Vagina (tissue), 2 donors: ENCODE results near the gene ADAMTS7. TPM values are rescaled to one million over a fixed set of nuclear protein-coding genes. Genes with fewer than 3 reads are reported as not detected.
A peak's percentile ranks its signal among the peaks of the same experiment; 100 is the strongest.

Experiments
- DNase-seq, 2 donors: peaks; one replicate each; pipeline ENCODE4 v3.0.0-alpha.2; 2017; ENCODE audit errors: extremely low spot score in 2 of 2
- H3K27ac ChIP-seq: fragments of 200-600 bp; sonication (generic); one replicate; pipeline ENCODE4 v1.5.1; 2019
- H3K27me3 ChIP-seq: fragments of 200-600 bp; sonication (generic); one replicate; pipeline ENCODE4 v1.5.1; 2019
- H3K36me3 ChIP-seq, 2 donors: fragments of 200-600 bp; sonication (generic); one replicate each; pipeline ENCODE4 v1.5.1; 2017 to 2019
- H3K4me1 ChIP-seq: fragments of 200-600 bp; sonication (generic); one replicate; pipeline ENCODE4 v1.5.1; 2019
- H3K4me3 ChIP-seq, 2 donors: fragments of 200-600 bp; sonication (generic); 1 replicate in 1 of 2; 2 replicates in 1 of 2; pipeline ENCODE4 v1.5.1; 2016 to 2019
- H3K9me3 ChIP-seq: fragments of 200-600 bp; sonication (generic); one replicate; pipeline ENCODE4 v1.5.1; 2019
- POLR2AphosphoS5 ChIP-seq, 2 donors: sonication (generic); formaldehyde crosslinking; IDR thresholded peaks; one replicate each; pipeline ENCODE4 v1.9.0; 2017; ENCODE audit warnings: antibody characterized with exemption in 2 of 2, mild to moderate bottlenecking in 2 of 2, low read depth in 1 of 2; ENCODE audit not compliant: insufficient read depth in 1 of 2
- intact Hi-C: fragments of 100-400 bp; cut with DNase I; formaldehyde crosslinking; loops from one replicate; pipeline ENCODE4 v1.15.1; 2023
- small RNA-seq: library from RNA; depleted of rRNA; stranded (forward); fragments of <200 nt; gene quantifications from one replicate; pipeline ENCODE3, GENCODE V24; 2016
- total RNA-seq: library from RNA; depleted of rRNA; stranded (reverse); fragments of >200 nt; gene quantifications from one replicate; pipeline ENCODE4 v1.2.3, GENCODE V29; 2016
- TF ChIP-seq, protein P1 (sequence below), 3 experiments: fragments of 450-650 bp in 2 of 3; fragments of 200-600 bp in 1 of 3; sonication (generic) in 1 of 3; IDR thresholded peaks; one replicate each; pipeline ENCODE4 v1.5.1; 2017 to 2019; ENCODE audit warnings: antibody characterized with exemption in 3 of 3, mild to moderate bottlenecking in 2 of 3, moderate library complexity in 2 of 3

Gene ADAMTS7
- total RNA-seq, 1 donor from 2014 or later: 2.5 TPM

GRCh38 chr15:78709263-78709882 is 101.9 kb downstream of the ADAMTS7 start:
- no peaks in the 10 kb centered on the region for H3K36me3 ChIP-seq
- no peak overlapping the region for H3K4me3 ChIP-seq
- no peaks in the 10 kb centered on the region for H3K4me1 ChIP-seq
- no peak for TF ChIP-seq POLR2AphosphoS5 (IDR thresholded peaks at IDR 0.05; ENCODE audit: insufficient read depth in 1 of 2, low read depth in 1 of 2)
- TF ChIP-seq, protein P1, sequence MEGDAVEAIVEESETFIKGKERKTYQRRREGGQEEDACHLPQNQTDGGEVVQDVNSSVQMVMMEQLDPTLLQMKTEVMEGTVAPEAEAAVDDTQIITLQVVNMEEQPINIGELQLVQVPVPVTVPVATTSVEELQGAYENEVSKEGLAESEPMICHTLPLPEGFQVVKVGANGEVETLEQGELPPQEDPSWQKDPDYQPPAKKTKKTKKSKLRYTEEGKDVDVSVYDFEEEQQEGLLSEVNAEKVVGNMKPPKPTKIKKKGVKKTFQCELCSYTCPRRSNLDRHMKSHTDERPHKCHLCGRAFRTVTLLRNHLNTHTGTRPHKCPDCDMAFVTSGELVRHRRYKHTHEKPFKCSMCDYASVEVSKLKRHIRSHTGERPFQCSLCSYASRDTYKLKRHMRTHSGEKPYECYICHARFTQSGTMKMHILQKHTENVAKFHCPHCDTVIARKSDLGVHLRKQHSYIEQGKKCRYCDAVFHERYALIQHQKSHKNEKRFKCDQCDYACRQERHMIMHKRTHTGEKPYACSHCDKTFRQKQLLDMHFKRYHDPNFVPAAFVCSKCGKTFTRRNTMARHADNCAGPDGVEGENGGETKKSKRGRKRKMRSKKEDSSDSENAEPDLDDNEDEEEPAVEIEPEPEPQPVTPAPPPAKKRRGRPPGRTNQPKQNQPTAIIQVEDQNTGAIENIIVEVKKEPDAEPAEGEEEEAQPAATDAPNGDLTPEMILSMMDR (IDR thresholded peaks at IDR 0.05): peak; percentile 70 to 78 (median 77)
- no peaks in the 10 kb centered on the region for H3K27me3 ChIP-seq
- H3K27ac ChIP-seq: no peak overlapping the region
- intact Hi-C loops: loop anchor here (5.0 kb wide), 1 partner anchor 87 kb away; the partner anchor contains the start of gene CHRNA3
- DNase-seq: peak in 1 of 2 donors; percentile 64
- no peaks in the 10 kb centered on the region for H3K9me3 ChIP-seq

Small RNA genes lying within 50 kb of the gene (small RNA-seq; reads per million reads assigned to genes)
- not detected for gene AC022748.3

Other genes with a start within 250 kb of the ADAMTS7 start
- 8.8 TPM for gene CHRNA5, start 245.9 kb downstream of the ADAMTS7 start, total RNA-seq
- 3.7 TPM for gene CHRNA3, start 190.5 kb downstream of the ADAMTS7 start, total RNA-seq
- gene CHRNB4, start 170.3 kb downstream of the ADAMTS7 start, total RNA-seq: 0.74 TPM
- 170 TPM for gene MORF4L1, start 61.4 kb upstream of the ADAMTS7 start, total RNA-seq
- gene CTSH, start 133.6 kb upstream of the ADAMTS7 start, total RNA-seq: 110 TPM